Endothelial cell (in vitro differentiated cells): ENCODE data around the gene IGFBP2. TPM values are rescaled to one million over a fixed set of nuclear protein-coding genes. Genes with fewer than 3 reads are reported as not detected.
A peak's percentile ranks its signal among the peaks of the same experiment; 100 is the strongest.

Experiments used
- DNase-seq: peaks from one replicate; pipeline ENCODE4 v3.0.0; 2021; ENCODE audit warnings: low spot score
- H3K27ac Mint-ChIP-seq: one replicate; pipeline ENCODE4 v1.8.0; 2021; ENCODE audit warnings: mixed read lengths, inconsistent platforms; ENCODE audit not compliant: unreplicated experiment
- H3K27me3 Mint-ChIP-seq: one replicate; pipeline ENCODE4 v1.8.0; 2021; ENCODE audit warnings: mild to moderate bottlenecking, moderate library complexity, mixed read lengths, inconsistent platforms; ENCODE audit not compliant: unreplicated experiment
- H3K36me3 Mint-ChIP-seq: one replicate; pipeline ENCODE4 v1.8.0; 2021; ENCODE audit warnings: mild to moderate bottlenecking, low read depth, mixed read lengths, inconsistent platforms; ENCODE audit not compliant: unreplicated experiment
- H3K4me1 Mint-ChIP-seq: one replicate; pipeline ENCODE4 v1.8.0; 2021; ENCODE audit warnings: mild to moderate bottlenecking, mixed read lengths, inconsistent platforms; ENCODE audit not compliant: unreplicated experiment
- H3K4me3 Mint-ChIP-seq: one replicate; pipeline ENCODE4 v1.8.0; 2021; ENCODE audit warnings: mild to moderate bottlenecking, mixed read lengths, inconsistent platforms; ENCODE audit not compliant: unreplicated experiment
- H3K9me3 Mint-ChIP-seq: one replicate; pipeline ENCODE4 v1.8.0; 2021; ENCODE audit warnings: mixed read lengths, inconsistent platforms; ENCODE audit not compliant: unreplicated experiment
- long read RNA-seq: library from polyadenylated mRNA; unstranded; transcript quantifications from one replicate; pipeline ENCODE4 v2.0.0, GENCODE V29; 2020; ENCODE audit not compliant: unreplicated experiment
- total RNA-seq: library from RNA; stranded (reverse); fragmentation: NEBNext Ultra II Directional; extraction: Animal tissue kit (Norgen Biotek cat#: 25700); gene quantifications from one replicate; pipeline ENCODE4 v1.2.1, GENCODE V29; 2021; ENCODE audit not compliant: unreplicated experiment
- TF ChIP-seq, protein P1 (sequence below): fragments of 200-600 bp; sonication (generic); IDR thresholded peaks from one replicate; pipeline ENCODE4 v1.5.0; 2021; ENCODE audit warnings: antibody characterized with exemption; ENCODE audit not compliant: unreplicated experiment

The IGFBP2 gene, protein sequence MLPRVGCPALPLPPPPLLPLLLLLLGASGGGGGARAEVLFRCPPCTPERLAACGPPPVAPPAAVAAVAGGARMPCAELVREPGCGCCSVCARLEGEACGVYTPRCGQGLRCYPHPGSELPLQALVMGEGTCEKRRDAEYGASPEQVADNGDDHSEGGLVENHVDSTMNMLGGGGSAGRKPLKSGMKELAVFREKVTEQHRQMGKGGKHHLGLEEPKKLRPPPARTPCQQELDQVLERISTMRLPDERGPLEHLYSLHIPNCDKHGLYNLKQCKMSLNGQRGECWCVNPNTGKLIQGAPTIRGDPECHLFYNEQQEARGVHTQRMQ
- total RNA-seq = 1,170 TPM
- long read RNA-seq, transcript IGFBP2-201 (4 exons, 1,439 nt) = major isoform, 3,312 of 3,358 reads
- long read RNA-seq, partial matches to known transcripts = 2 of 3,358 reads
- long read RNA-seq, other reads (novel, unspliced or antisense) = 44 of 3,358 reads

DNA sequence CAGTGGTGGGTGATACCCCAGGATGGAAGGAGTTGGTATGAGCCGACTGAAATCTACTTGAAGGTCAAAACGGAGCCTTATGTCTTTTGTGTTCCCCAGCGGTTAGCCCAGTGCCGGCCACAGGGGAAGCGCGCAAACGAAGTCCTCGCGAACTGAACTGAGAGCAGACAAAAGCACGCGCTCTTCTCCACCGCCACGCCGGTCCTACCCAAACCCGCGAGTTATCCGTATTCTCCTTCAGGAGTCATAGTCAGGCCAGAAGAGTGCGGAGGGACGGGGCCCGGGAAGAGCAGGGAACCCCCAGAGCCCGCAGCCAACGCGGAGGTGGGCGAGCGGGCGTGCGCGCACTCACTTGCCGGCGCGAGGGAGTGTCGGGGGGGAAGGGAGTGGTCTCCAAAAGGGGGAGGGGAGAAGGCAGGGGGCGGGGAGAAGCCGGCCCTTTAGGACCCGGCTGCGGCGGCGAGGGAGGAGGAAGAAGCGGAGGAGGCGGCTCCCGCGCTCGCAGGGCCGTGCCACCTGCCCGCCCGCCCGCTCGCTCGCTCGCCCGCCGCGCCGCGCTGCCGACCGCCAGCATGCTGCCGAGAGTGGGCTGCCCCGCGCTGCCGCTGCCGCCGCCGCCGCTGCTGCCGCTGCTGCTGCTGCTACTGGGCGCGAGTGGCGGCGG is at the start of gene IGFBP2:
Gene IGFBP2, plus strand, starts transcription at position 469 of the 664 bp plus-strand sequence. Its CDS starts 104 bp downstream, at position 573.
- Mint-ChIP-seq H3K36me3 (peaks cover 32% of the 10 kb centered on the region), H3K27me3 (peaks cover 30% of the 10 kb centered on the region), H3K9me3 (no peaks in the 10 kb centered on the region), H3K27ac (peak within 1 kb of the TSS; percentile 97), H3K4me3 (peak within 1 kb of the TSS; percentile 100), H3K4me1 (peaks cover 50% of the 10 kb centered on the region)
- DNase-seq = peak; percentile 79
- TF ChIP-seq, protein P1, sequence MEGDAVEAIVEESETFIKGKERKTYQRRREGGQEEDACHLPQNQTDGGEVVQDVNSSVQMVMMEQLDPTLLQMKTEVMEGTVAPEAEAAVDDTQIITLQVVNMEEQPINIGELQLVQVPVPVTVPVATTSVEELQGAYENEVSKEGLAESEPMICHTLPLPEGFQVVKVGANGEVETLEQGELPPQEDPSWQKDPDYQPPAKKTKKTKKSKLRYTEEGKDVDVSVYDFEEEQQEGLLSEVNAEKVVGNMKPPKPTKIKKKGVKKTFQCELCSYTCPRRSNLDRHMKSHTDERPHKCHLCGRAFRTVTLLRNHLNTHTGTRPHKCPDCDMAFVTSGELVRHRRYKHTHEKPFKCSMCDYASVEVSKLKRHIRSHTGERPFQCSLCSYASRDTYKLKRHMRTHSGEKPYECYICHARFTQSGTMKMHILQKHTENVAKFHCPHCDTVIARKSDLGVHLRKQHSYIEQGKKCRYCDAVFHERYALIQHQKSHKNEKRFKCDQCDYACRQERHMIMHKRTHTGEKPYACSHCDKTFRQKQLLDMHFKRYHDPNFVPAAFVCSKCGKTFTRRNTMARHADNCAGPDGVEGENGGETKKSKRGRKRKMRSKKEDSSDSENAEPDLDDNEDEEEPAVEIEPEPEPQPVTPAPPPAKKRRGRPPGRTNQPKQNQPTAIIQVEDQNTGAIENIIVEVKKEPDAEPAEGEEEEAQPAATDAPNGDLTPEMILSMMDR = no peak

DNA sequence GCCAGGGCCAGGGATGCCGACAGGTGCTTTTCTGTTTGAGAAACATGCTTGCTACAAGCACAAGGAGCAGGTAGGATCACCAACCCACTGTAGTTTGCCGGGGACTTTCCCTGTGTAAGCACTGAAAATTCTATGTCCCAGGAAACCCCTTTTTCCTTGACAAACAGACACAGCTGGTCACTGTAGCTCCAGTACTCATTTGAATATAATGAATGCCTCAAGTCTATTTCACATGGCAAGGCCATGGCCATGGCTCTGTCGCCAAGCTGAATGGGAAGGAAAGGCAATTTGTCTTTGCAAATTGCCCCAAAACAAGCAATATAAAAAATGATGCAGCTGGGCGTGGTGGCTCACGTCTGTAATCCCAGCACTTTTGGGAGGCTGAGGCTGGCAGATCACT is 49.6 kb upstream of the IGFBP2 start:
- Mint-ChIP-seq H3K9me3 (no peaks in the 10 kb centered on the region), H3K27me3 (peaks cover 10% of the 10 kb centered on the region), H3K36me3 (no peaks in the 10 kb centered on the region), H3K4me1 (peaks cover 16% of the 10 kb centered on the region), H3K4me3 (no peak overlapping the region), H3K27ac (no peak overlapping the region)
- DNase-seq = no peak
- TF ChIP-seq, protein P1 = no peak

DNA sequence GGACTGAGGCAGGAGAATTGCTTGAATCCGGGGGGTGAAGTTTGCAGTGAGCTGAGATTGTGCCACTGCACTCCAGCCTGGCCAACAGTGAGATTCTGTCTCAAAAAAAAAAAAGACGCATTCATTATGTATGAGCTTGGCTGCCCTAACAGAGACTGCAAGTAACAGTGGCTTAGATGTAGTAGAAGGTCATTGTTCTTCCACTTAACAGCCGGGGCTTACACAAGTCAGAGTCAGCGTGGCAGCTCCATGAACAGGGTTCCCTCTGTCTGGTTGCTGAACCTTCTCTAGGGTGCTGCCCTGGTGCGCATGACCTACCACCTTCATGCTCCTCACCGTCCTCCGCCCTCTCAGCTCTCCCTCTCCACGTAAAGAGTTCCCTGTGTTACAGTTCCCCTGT is 49.1 kb upstream of the IGFBP2 start:
- Mint-ChIP-seq H3K27ac (no peak overlapping the region), H3K36me3 (no peaks in the 10 kb centered on the region), H3K4me1 (peaks cover 16% of the 10 kb centered on the region), H3K27me3 (peaks cover 10% of the 10 kb centered on the region), H3K9me3 (no peaks in the 10 kb centered on the region), H3K4me3 (no peak overlapping the region)
- TF ChIP-seq, protein P1 = no peak
- DNase-seq = no peak

- H3K9me3 Mint-ChIP-seq = no peaks in the 10 kb centered on the region
- no peak overlapping the region for H3K4me3 Mint-ChIP-seq
- DNase-seq = no peak
- peaks cover 21% of the 10 kb centered on the region for H3K4me1 Mint-ChIP-seq
- H3K27ac Mint-ChIP-seq = no peak overlapping the region
- TF ChIP-seq, protein P1 = no peak
- no peaks in the 10 kb centered on the region for H3K36me3 Mint-ChIP-seq
- H3K27me3 Mint-ChIP-seq = peaks cover 10% of the 10 kb centered on the region
Observed at GRCh38 chr2:216585441-216585840, 47.8 kb upstream of the IGFBP2 start.
